ENCODE results near the gene SEC14L2.
A peak's percentile ranks its signal among the peaks of the same experiment; 100 is the strongest.

The SEC14L2 gene

GRCh38 chr22:30386960-30387827 is 9.6 kb upstream of the SEC14L2 start, which contains the start of gene RNF215 (continued):
- TF ChIP-seq ZBTB11 (tag by site-specific recombination; conservative IDR thresholded peaks at IDR 0.05; ENCODE audit: low read depth) (no peak), ZNF16 (tag by site-specific recombination; IDR thresholded peaks at IDR 0.05; ENCODE audit: low read depth) (no peak), ZNF423 (tag by site-specific recombination; IDR thresholded peaks at IDR 0.05) (no peak), ZNF174 (tag by site-specific recombination; IDR thresholded peaks at IDR 0.05) (no peak), ZNF571 (tag by site-specific recombination; IDR thresholded peaks at IDR 0.05) (no peak), BCL6B (tag by site-specific recombination; IDR thresholded peaks at IDR 0.05) (no peak), ZNF664 (tag by site-specific recombination; IDR thresholded peaks at IDR 0.05) (no peak)

DNA sequence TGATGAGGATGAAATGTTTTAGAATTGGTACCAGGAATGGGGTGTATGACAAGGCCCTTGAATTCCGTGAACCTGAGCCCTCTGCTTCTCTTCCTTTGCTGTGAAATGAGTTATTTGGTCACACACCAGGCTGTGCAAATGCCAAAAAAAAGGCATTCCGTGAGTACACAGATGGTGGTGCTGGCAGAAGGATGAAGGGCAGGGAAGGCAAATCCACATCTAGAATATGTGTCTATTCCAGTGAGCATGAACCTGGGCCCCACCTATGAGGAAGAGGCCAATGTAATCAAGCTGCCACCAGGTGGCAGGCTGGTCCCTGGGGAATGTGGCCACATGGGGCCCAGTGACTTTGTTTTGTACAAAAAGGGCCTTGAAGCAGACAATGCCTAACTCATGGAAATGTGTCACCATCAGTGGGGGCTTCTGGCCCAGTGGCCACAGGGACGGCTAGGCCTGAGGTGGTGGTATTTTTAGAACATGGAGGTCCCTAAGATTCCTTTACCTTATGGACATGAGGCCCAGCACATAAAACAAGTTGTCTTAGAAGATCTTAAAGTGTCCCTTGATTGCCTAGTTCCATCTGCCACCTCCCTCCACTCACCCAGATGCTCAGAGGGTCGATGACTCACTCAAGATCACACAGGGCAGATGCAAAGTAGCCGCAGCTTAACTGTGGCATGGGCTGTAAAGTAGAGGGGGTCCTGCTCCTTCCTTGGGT is 5.7 kb upstream of the SEC14L2 start:
- peaks cover 2% of the 10 kb centered on the region; the same call in 1 of the 2 replicates for H3K4me1 ChIP-seq (ENCODE audit: control insufficient read depth, insufficient read depth, low read length)
- H3K36me3 ChIP-seq (ENCODE audit: control insufficient read depth in 2 of 2, insufficient read depth in 1 of 2, low read length in 2 of 2): no peaks in the 10 kb centered on the region
- H3K9me3 ChIP-seq (ENCODE audit: control insufficient read depth, insufficient read depth, low read depth, low read length): no peaks in the 10 kb centered on the region
- H3K27ac ChIP-seq (ENCODE audit: extremely low read depth, low read depth, low read length): no peak overlapping the region
- POLR2A ChIA-PET: interaction anchor here (2.7 kb wide), 1 partner anchor 32 kb away, joined by 21 read pairs; no protein-coding TSS in a partner anchor
- H3K4me3 ChIP-seq (ENCODE audit: low read depth, low read length): no peak overlapping the region
- CTCF ChIA-PET: interaction anchor here (0.6 to 5.9 kb wide), 26 partner anchors 16 to 435 kb away, joined by 3 to 80 read pairs (median 4); partner anchors contain the start of genes CASTOR1 and MTFP1
- TF ChIP-seq ZNF558 (tag by site-specific recombination; IDR thresholded peaks at IDR 0.05) (no peak), ZNF585B (tag by site-specific recombination; IDR thresholded peaks at IDR 0.05) (no peak), ZNF792 (tag by site-specific recombination; IDR thresholded peaks at IDR 0.05) (no peak), ZBTB8A (tag by site-specific recombination; IDR thresholded peaks at IDR 0.05) (no peak), OVOL3 (tag by site-specific recombination; IDR thresholded peaks at IDR 0.05) (no peak), ZNF174 (tag by site-specific recombination; IDR thresholded peaks at IDR 0.05) (no peak), ZNF362 (tag by site-specific recombination; IDR thresholded peaks at IDR 0.05) (no peak), ZNF624 (tag by site-specific recombination; IDR thresholded peaks at IDR 0.05) (no peak)
- TF ChIP-seq, protein P1, sequence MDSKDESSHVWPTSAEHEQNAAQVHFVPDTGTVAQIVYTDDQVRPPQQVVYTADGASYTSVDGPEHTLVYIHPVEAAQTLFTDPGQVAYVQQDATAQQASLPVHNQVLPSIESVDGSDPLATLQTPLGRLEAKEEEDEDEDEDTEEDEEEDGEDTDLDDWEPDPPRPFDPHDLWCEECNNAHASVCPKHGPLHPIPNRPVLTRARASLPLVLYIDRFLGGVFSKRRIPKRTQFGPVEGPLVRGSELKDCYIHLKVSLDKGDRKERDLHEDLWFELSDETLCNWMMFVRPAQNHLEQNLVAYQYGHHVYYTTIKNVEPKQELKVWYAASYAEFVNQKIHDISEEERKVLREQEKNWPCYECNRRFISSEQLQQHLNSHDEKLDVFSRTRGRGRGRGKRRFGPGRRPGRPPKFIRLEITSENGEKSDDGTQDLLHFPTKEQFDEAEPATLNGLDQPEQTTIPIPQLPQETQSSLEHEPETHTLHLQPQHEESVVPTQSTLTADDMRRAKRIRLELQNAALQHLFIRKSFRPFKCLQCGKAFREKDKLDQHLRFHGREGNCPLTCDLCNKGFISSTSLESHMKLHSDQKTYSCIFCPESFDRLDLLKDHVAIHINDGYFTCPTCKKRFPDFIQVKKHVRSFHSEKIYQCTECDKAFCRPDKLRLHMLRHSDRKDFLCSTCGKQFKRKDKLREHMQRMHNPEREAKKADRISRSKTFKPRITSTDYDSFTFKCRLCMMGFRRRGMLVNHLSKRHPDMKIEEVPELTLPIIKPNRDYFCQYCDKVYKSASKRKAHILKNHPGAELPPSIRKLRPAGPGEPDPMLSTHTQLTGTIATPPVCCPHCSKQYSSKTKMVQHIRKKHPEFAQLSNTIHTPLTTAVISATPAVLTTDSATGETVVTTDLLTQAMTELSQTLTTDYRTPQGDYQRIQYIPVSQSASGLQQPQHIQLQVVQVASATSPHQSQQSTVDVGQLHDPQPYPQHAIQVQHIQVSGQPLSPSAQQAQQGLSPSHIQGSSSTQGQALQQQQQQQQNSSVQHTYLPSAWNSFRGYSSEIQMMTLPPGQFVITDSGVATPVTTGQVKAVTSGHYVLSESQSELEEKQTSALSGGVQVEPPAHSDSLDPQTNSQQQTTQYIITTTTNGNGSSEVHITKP (tag by site-specific recombination; IDR thresholded peaks at IDR 0.05): no peak
- TF ChIP-seq, protein P2, sequence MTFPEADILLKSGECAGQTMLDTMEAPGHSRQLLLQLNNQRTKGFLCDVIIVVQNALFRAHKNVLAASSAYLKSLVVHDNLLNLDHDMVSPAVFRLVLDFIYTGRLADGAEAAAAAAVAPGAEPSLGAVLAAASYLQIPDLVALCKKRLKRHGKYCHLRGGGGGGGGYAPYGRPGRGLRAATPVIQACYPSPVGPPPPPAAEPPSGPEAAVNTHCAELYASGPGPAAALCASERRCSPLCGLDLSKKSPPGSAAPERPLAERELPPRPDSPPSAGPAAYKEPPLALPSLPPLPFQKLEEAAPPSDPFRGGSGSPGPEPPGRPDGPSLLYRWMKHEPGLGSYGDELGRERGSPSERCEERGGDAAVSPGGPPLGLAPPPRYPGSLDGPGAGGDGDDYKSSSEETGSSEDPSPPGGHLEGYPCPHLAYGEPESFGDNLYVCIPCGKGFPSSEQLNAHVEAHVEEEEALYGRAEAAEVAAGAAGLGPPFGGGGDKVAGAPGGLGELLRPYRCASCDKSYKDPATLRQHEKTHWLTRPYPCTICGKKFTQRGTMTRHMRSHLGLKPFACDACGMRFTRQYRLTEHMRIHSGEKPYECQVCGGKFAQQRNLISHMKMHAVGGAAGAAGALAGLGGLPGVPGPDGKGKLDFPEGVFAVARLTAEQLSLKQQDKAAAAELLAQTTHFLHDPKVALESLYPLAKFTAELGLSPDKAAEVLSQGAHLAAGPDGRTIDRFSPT (tag by site-specific recombination; IDR thresholded peaks at IDR 0.05): no peak
- TF ChIP-seq, protein P3, sequence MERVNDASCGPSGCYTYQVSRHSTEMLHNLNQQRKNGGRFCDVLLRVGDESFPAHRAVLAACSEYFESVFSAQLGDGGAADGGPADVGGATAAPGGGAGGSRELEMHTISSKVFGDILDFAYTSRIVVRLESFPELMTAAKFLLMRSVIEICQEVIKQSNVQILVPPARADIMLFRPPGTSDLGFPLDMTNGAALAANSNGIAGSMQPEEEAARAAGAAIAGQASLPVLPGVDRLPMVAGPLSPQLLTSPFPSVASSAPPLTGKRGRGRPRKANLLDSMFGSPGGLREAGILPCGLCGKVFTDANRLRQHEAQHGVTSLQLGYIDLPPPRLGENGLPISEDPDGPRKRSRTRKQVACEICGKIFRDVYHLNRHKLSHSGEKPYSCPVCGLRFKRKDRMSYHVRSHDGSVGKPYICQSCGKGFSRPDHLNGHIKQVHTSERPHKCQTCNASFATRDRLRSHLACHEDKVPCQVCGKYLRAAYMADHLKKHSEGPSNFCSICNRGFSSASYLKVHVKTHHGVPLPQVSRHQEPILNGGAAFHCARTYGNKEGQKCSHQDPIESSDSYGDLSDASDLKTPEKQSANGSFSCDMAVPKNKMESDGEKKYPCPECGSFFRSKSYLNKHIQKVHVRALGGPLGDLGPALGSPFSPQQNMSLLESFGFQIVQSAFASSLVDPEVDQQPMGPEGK (tag by site-specific recombination; IDR thresholded peaks at IDR 0.05): peak; percentile 46; the same call in 1 of the 2 replicates

Measured in HEK293 (cell line).